ENCODE results near the gene CNTNAP3B.
"Not testable (repeated sequence)": the region's sequence is repeated elsewhere in the genome, so short reads cannot be mapped to it uniquely, and the experiment has no call there.

CNTNAP3B gene

GRCh38 chr9:41974906-41975305 is 154.3 kb downstream of the CNTNAP3B start:
- DNase-seq = not testable (repeated sequence)

GRCh38 chr9:41953007-41953406 is 176.2 kb downstream of the CNTNAP3B start:
- not testable (repeated sequence) for DNase-seq

- not testable (repeated sequence) for DNase-seq
Observed at GRCh38 chr9:41941738-41942137, 187.5 kb downstream of the CNTNAP3B start.

DNA sequence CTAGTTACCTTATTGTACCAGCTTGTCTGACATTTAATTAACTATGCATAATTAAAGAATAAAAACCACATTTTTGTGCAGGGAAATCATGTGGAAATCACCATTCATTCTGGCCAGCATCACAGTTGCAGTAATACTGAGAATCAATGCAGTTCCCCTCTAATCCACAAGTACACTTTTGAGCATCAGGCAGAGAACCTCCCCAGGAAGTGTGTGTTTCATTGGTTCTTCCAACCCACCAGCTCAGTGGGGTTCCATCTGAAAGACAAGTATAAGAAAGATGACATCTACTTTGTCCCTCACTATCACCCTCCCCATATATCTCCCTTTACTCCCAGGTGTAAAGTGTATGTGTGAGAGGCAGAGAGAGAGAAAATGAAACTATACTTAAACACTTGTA is 191.1 kb downstream of the CNTNAP3B start:
- DNase-seq = not testable (repeated sequence)

DNA sequence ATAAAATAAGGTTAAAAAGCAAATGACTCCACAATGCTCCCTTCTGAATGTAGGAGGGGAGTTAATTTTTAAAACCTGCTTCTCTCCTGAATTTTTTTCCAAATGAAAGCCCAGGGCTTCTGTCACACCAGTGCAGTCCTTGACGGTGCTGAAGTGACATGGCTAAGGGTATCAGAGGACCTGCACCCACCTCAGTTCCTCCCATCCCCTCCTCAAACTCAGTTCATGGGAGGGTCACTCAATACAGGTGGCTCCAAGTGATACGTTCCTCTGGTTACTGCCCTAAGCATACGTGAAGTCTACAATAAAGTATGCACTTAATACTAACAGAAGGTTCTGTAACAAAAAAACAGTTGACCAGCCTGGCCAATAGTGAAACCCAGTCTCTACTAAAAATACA is 193.5 kb downstream of the CNTNAP3B start:
- not testable (repeated sequence) for DNase-seq

GRCh38 chr9:41929172-41929571 is 200.1 kb downstream of the CNTNAP3B start:
- DNase-seq = not testable (repeated sequence)

DNA sequence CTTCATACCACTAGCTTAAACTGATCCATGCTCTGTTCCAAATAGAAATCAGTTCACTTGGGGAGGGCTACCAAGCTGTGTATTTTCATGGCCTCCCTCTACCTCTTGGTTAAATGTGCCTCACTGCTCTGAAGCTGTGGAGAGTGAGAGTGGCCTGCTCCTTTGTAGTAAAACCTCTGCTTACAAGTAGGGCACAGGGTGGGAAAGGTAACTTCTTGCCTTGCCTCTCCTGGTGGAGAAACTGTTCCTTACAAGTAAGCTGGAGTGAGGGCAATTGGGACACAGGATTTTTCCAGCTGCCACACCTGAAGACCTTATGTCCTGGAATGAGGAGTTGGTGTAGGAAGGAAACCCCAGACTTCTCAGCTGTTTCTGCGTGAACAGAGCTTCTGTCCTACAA is 211.9 kb downstream of the CNTNAP3B start:
- not testable (repeated sequence) for DNase-seq

DNA sequence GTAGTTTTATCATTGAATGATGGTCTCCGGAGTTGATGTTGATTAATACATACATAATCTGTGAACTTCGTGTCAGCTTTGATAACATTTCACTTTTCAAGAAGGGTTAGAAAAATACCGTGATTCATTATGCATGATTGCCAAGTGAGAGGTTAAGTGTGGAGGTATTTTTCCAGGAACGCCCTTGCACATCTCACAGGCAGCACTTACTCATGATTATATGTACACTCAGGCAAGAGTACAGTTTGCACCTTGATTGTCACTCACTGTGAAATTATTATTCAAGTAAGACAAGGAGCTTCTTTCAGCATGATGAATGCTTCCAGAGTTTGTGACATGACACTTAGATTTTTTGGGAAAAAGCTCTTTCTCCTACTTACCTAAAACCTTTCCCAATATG is 223.7 kb downstream of the CNTNAP3B start:
- not testable (repeated sequence) for DNase-seq

DNA sequence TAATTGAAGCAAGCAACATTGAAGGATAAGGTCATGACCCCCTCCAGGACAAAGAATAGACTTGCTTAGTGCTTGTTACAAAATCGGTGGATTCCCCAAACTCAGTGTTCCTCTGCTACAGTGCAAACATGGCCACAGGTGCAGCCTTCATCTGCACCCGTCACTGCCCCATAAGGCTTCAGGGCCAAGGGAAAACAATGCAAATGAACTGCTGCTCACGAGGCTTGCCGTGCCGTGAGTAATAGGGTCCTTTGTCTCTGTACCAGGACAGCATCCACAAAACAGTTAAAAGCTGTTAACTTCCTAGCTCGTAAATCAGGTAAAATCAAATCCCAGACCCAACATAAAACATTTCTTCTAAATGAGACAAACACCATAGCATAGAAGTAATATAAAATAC is 226.5 kb downstream of the CNTNAP3B start:
- not testable (repeated sequence) for DNase-seq

DNA sequence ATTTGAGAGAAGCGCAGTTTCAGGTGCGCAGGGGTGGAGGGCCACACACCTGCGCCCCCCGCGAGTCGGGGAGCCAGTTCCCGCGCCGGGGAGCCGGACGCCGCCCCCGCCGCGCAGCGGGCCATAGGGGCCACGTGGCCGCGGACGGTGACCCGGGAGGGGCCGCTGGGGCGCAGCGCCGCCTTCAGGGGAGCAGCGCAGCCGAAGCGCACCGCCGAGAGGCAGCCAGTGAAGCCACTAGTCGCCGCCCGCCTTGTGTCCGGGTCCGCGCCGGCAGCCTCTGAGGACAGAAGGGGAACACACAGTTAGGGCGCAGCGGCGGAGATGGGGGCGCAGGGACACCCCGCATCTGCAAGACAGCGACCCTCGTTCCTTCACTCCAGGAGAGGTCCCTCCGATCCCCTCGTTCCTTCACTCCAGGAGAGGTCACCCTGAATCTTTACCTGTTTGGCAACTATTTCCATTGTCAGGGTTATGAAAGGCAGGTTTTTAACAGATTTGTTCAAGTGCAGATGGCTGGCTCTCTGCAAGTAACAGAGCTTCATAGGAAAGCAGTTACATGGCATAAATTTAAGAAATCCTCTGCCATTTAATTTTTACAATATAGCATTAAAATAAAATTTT is 230.4 kb downstream of the CNTNAP3B start:
- not testable (repeated sequence) for DNase-seq

DNA sequence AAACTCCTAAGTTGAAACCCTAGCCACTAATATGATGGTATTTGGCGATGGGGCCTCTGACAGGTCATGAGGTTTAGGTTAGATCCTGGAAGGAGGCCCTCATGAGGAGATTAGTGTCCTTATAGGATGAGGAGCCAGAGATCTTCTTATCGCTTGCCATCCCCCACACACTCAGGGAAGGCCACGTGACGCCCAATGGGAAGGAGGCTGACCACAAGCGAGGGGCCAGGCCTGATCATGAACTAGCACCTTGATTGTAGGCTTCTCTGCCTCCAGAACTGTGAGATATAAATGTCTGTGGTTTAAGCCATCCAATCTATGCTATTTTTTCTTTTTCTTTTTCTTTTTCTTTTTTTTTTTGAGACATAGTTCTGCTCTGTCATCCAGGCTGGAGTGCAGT is 254.7 kb downstream of the CNTNAP3B start:
- DNase-seq = not testable (repeated sequence)

GRCh38 chr9:41855422-41855821 is 273.8 kb downstream of the CNTNAP3B start:
- DNase-seq = not testable (repeated sequence)

DNA sequence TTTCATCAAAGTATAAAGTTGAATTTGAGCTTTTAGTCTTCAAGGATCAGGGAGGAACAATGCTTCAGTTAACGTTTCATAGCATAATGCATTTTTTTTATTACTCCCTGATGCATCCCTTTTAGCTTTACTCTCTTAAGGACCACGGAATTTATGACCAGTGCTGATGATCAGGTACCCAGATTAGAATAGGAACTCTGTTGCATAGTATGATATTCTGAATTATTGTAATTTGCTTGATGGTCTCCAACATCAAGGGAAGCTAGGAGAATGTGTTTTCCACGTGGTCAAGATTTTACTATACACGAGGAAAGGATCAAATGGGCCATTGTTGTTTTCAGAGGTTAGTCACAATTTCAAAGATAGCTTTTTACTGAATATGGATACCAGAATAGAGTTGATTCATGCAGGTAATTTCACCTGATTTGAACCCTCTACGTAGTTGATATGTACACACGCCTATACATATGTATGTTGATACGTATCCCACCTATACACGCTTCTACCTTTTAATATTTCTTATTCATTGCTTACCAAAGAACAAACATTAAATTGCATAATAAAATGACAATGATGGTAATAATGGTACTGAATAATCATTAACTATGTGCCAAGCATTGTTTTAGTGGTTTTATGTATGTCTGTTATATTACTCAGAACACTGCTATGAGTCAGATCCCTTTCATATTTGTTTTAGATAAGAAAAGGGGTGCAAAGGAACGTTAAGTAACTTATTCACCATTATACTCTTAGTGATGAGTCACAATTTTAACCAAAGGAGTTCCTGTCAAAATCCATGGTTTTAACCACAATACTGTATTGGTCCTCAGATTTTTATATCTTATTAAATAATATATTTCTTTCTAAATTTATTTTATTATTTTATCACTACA is 277.1 kb downstream of the CNTNAP3B start:
- not testable (repeated sequence) for DNase-seq

DNA sequence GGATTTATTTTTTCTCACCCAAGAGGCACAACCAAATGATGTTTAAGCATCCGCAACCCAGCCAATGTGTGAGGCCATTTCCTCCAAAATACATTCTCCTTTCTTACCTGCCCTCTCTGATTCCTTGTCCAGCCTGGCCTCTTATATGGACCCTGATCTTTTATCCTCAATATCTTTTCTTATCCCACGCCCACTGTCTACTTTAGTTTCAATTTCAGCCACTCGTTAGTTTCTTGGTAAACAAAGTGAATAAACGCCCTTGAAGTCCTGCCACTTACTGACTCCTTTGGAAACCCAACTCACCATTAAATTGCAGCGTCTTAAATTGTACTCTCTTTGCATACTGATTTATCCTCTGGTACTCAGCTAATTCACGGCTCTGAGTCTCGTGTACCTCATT is 281.4 kb downstream of the CNTNAP3B start:
- DNase-seq = not testable (repeated sequence)
